Mesendoderm (in vitro differentiated cells): ENCODE data around the gene FAM50B.

ENCODE experiments used
- DNase-seq: peaks from one replicate; pipeline ENCODE4 v3.0.0; 2013
- H2AK5ac ChIP-seq: 2 replicates; pipeline ENCODE4 v1.6.1; 2013; ENCODE audit warnings: low read length, inconsistent platforms
- H2BK120ac ChIP-seq: 2 replicates; pipeline ENCODE4 v1.6.1; 2013; ENCODE audit warnings: low read depth, mild to moderate bottlenecking, low read length, moderate library complexity, mixed read lengths
- H2BK15ac ChIP-seq: replicated peaks from 2 replicates; pipeline ENCODE4 v1.6.1; 2013; ENCODE audit warnings: low read depth, mild to moderate bottlenecking, moderate library complexity
- H2BK5ac ChIP-seq: 2 replicates; pipeline ENCODE4 v1.6.1; 2013; ENCODE audit warnings: low read length, inconsistent platforms
- H3K18ac ChIP-seq: 2 replicates; pipeline ENCODE4 v1.6.1; 2013; ENCODE audit warnings: mild to moderate bottlenecking, low read length, mixed read lengths
- H3K23ac ChIP-seq: one replicate; pipeline ENCODE4 v1.6.1; 2013; ENCODE audit warnings: low read length
- H3K27ac ChIP-seq: 2 replicates; pipeline ENCODE4 v1.5.1; 2013; ENCODE audit warnings: low read depth, mild to moderate bottlenecking, inconsistent platforms, low read length, moderate library complexity
- H3K27me3 ChIP-seq: 2 replicates; pipeline ENCODE4 v1.6.1; 2013; ENCODE audit warnings: low read length, control low read depth, mild to moderate bottlenecking, inconsistent platforms; ENCODE audit not compliant: insufficient read depth, poor library complexity
- H3K36me3 ChIP-seq: 2 replicates; pipeline ENCODE4 v1.6.1; 2013; ENCODE audit warnings: low read length, inconsistent platforms; ENCODE audit not compliant: control insufficient read depth, insufficient read depth
- H3K4ac ChIP-seq: one replicate; pipeline ENCODE4 v1.6.1; 2013; ENCODE audit warnings: low read depth, mild to moderate bottlenecking, low read length, moderate library complexity
- H3K4me1 ChIP-seq: 2 replicates; pipeline ENCODE4 v1.6.1; 2013; ENCODE audit warnings: low read depth, low read length, inconsistent platforms; ENCODE audit not compliant: control insufficient read depth
- H3K4me2 ChIP-seq: 2 replicates; pipeline ENCODE4 v1.6.1; 2013; ENCODE audit warnings: low read length
- H3K4me3 ChIP-seq: 2 replicates; pipeline ENCODE4 v1.5.1; 2013; ENCODE audit warnings: mild to moderate bottlenecking, low read length
- H3K56ac ChIP-seq: one replicate; pipeline ENCODE4 v1.6.1; 2013; ENCODE audit warnings: low read length
- H3K79me1 ChIP-seq: 2 replicates; pipeline ENCODE4 v1.6.1; 2013; ENCODE audit warnings: low read length, inconsistent platforms
- H3K79me2 ChIP-seq: 2 replicates; pipeline ENCODE4 v1.6.1; 2013; ENCODE audit warnings: mild to moderate bottlenecking, low read length; ENCODE audit not compliant: control insufficient read depth, insufficient read depth
- H3K9ac ChIP-seq: 2 replicates; pipeline ENCODE4 v1.6.1; 2013; ENCODE audit warnings: low read length, inconsistent platforms
- H4K5ac ChIP-seq: one replicate; pipeline ENCODE4 v1.6.1; 2013; ENCODE audit warnings: low read length
- H4K8ac ChIP-seq: one replicate; pipeline ENCODE4 v1.6.1; 2013; ENCODE audit warnings: low read depth, mild to moderate bottlenecking, control low read depth, low read length, moderate library complexity
- WGBS: extraction: QIAGEN DNeasy Blood & Tissue Kit; methylation state at CpG from one replicate; pipeline ENCODE4 v1.1.7; 2013; ENCODE audit warnings: low lambda C conversion rate, missing lambda C conversion rate; ENCODE audit not compliant: insufficient coverage; ENCODE audit errors: extremely low coverage; 5-methylcytosine and 5-hydroxymethylcytosine counted together

Gene FAM50B

DNA sequence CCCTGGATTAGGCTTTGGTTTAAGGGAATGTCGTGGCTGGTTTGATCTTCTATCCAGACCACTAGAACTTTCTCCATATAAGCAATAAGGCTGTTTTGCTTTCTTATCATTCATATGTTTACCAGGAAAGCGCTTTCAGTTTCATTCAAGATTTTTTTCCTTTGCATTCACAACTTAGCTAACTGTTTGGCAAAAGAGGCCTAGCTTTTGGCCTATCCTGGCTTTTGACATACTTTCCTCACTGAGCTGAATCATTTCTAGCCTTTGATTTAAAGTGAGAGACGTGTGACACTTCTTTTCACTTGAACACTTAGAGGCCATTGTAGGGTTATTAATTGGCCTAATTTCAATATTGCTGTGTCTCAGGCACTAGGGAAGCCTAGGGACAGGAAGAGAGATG, 1.7 kb upstream of the FAM50B start:
- H3K79me1 ChIP-seq: no peaks in the 10 kb centered on the region
- H4K5ac ChIP-seq: no peak overlapping the region
- no peak overlapping the region for H2AK5ac ChIP-seq
- H3K4me2 ChIP-seq: no peak overlapping the region
- WGBS: no CpG with 5 or more reads among the region's 3 CpGs
- no peak overlapping the region for H2BK120ac ChIP-seq
- no peak overlapping the region for H3K4ac ChIP-seq
- peaks cover 5% of the 10 kb centered on the region for H3K4me1 ChIP-seq
- H3K27ac ChIP-seq: no peak overlapping the region
- H2BK15ac ChIP-seq: no peak overlapping the region
- no peaks in the 10 kb centered on the region for H3K27me3 ChIP-seq
- DNase-seq: no peak
- H3K79me2 ChIP-seq: no peaks in the 10 kb centered on the region
- no peak overlapping the region for H3K18ac ChIP-seq
- H3K4me3 ChIP-seq: no peak overlapping the region
- H3K9ac ChIP-seq: no peak overlapping the region
- H3K23ac ChIP-seq: no peak overlapping the region
- no peak overlapping the region for H2BK5ac ChIP-seq
- no peak overlapping the region for H4K8ac ChIP-seq
- no peaks in the 10 kb centered on the region for H3K36me3 ChIP-seq
- H3K56ac ChIP-seq: no peak overlapping the region

DNA sequence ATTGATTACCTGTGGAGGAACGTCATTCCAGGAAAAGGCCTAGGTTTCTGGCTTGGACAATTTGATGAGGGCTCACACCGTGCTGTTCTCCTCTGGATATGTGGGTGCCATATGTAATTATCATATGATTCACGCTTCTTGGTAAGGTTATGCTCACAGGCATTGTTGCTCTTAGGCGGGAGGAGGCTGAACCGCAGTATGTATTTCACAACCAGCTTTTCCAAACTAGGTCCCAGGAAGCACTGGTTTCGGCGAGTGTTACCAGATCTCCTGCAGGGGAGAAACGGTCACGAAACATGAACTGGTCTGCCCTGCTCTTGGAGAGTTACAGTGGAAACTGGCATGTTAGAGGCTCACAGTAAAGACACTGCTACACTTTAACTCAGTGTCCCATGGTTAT, 793 bp upstream of the FAM50B start:
- Histone ChIP-seq H3K36me3 (no peaks in the 10 kb centered on the region), H3K79me1 (no peaks in the 10 kb centered on the region), H3K27me3 (no peaks in the 10 kb centered on the region), H3K4ac (no peak overlapping the region), H3K18ac (no peak overlapping the region), H3K4me3 (no peak overlapping the region), H3K4me2 (peak overlapping the region; percentile 90), H2BK120ac (no peak overlapping the region), H2BK5ac (no peak overlapping the region), H3K23ac (no peak overlapping the region), H3K27ac (no peak overlapping the region), H3K4me1 (peaks cover 5% of the 10 kb centered on the region), H3K56ac (peak overlapping the region; percentile 49), H2AK5ac (no peak overlapping the region), H3K79me2 (no peaks in the 10 kb centered on the region), H4K5ac (no peak overlapping the region), H3K9ac (peak overlapping the region; percentile 74), H4K8ac (no peak overlapping the region), H2BK15ac (no peak overlapping the region)
- DNase-seq: no peak
- no CpG with 5 or more reads among the region's 9 CpGs for WGBS

- no peak overlapping the region for H2BK15ac ChIP-seq
- H3K4ac ChIP-seq: no peak overlapping the region
- no peaks in the 10 kb centered on the region for H3K36me3 ChIP-seq
- peak overlapping the region; percentile 77 for H3K4me3 ChIP-seq
- H2AK5ac ChIP-seq: no peak overlapping the region
- peak overlapping the region; percentile 86 for H3K4me2 ChIP-seq
- no peaks in the 10 kb centered on the region for H3K79me1 ChIP-seq
- H3K4me1 ChIP-seq: peaks cover 5% of the 10 kb centered on the region
- H3K23ac ChIP-seq: peak overlapping the region; percentile 90
- H2BK120ac ChIP-seq: no peak overlapping the region
- H3K27me3 ChIP-seq: no peaks in the 10 kb centered on the region
- no peak overlapping the region for H4K5ac ChIP-seq
- H3K18ac ChIP-seq: no peak overlapping the region
- H3K27ac ChIP-seq: no peak overlapping the region
- no peak overlapping the region for H2BK5ac ChIP-seq
- no peaks in the 10 kb centered on the region for H3K79me2 ChIP-seq
- peak overlapping the region; percentile 83 for H3K9ac ChIP-seq
- no CpG with 5 or more reads among the region's 73 CpGs for WGBS
- no peak overlapping the region for H4K8ac ChIP-seq
- no peak for DNase-seq
- H3K56ac ChIP-seq: peak overlapping the region; percentile 96
Observed at GRCh38 chr6:3849681-3850450, 693 bp downstream of the FAM50B start.

GRCh38 chr6:3850451-3851203, 1.5 kb downstream of the FAM50B start:
- no peak overlapping the region for H3K4me3 ChIP-seq

DNA sequence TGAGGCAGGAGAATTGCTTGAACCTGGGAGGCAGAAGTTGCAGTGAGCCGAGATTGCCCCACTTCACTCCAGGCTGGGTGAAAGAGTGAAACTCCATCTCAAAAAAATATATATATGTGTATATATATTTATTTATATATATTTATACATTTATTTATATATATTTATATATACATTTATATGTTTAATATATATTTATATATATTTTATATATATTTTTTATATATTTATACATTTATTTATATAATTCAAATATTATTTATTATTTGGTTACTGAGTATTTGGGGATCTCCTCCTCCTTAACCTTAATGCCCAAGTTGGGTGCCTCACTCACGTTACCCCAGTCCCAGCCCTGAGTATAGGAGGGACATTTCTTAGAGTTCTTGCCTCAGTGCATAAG, 2.7 kb downstream of the FAM50B start:
- no peak overlapping the region for H2BK5ac ChIP-seq
- no peak overlapping the region for H3K23ac ChIP-seq
- H3K9ac ChIP-seq: no peak overlapping the region
- no peak overlapping the region for H2BK15ac ChIP-seq
- no peak overlapping the region for H3K4ac ChIP-seq
- no peak overlapping the region for H4K5ac ChIP-seq
- H3K79me2 ChIP-seq: no peaks in the 10 kb centered on the region
- H3K4me1 ChIP-seq: peaks cover 5% of the 10 kb centered on the region
- WGBS: no CpG with 5 or more reads among the region's 2 CpGs
- no peak overlapping the region for H3K4me2 ChIP-seq
- H3K4me3 ChIP-seq: no peak overlapping the region
- H2BK120ac ChIP-seq: no peak overlapping the region
- H3K36me3 ChIP-seq: no peaks in the 10 kb centered on the region
- H3K27ac ChIP-seq: no peak overlapping the region
- H3K27me3 ChIP-seq: no peaks in the 10 kb centered on the region
- no peak for DNase-seq
- no peak overlapping the region for H2AK5ac ChIP-seq
- no peak overlapping the region for H3K18ac ChIP-seq
- no peak overlapping the region for H4K8ac ChIP-seq
- H3K79me1 ChIP-seq: no peaks in the 10 kb centered on the region
- H3K56ac ChIP-seq: no peak overlapping the region

More at GRCh38 chr6:3850451-3851203, 1.5 kb downstream of the FAM50B start:
- no peak overlapping the region for H2BK5ac ChIP-seq
- H3K36me3 ChIP-seq: no peaks in the 10 kb centered on the region
- no peak overlapping the region for H3K18ac ChIP-seq
- no peak overlapping the region for H3K4ac ChIP-seq
- H3K56ac ChIP-seq: no peak overlapping the region
- H3K9ac ChIP-seq: no peak overlapping the region
- no peak overlapping the region for H2BK15ac ChIP-seq
- H3K4me1 ChIP-seq: peaks cover 5% of the 10 kb centered on the region
- no peak overlapping the region for H2BK120ac ChIP-seq
- no peak overlapping the region for H3K4me2 ChIP-seq
- H3K23ac ChIP-seq: no peak overlapping the region
- no peaks in the 10 kb centered on the region for H3K27me3 ChIP-seq
- H2AK5ac ChIP-seq: no peak overlapping the region
- H3K27ac ChIP-seq: no peak overlapping the region
- no peak for DNase-seq
- no peaks in the 10 kb centered on the region for H3K79me2 ChIP-seq
- no peak overlapping the region for H4K5ac ChIP-seq
- no peak overlapping the region for H4K8ac ChIP-seq
- H3K79me1 ChIP-seq: no peaks in the 10 kb centered on the region
- WGBS: no CpG with 5 or more reads among the region's 33 CpGs
